WTC11 (cell line): ENCODE data around the gene TMEM140. TPM values are rescaled to one million over a fixed set of nuclear protein-coding genes. Genes with fewer than 3 reads are reported as not detected.
A peak's percentile ranks its signal among the peaks of the same experiment; 100 is the strongest.

Experiments used
- ATF1 ChIP-seq: sonication (generic); formaldehyde crosslinking; IDR thresholded peaks from 2 replicates; pipeline ENCODE4 v1.8.1; 2023; ENCODE audit warnings: mild to moderate bottlenecking, moderate library complexity, missing genetic modification reagents
- ATF2 ChIP-seq: sonication (generic); formaldehyde crosslinking; IDR thresholded peaks from 2 replicates; pipeline ENCODE4 v1.8.1; 2022; ENCODE audit warnings: low read depth, missing genetic modification reagents, borderline replicate concordance
- ATF3 ChIP-seq: sonication (generic); formaldehyde crosslinking; conservative IDR thresholded peaks from 2 replicates; pipeline ENCODE4 v1.8.1; 2022; ENCODE audit warnings: mild to moderate bottlenecking, missing genetic modification reagents
- CDX4 ChIP-seq: fragments of 250-450 bp; sonication (Bioruptor Pico); IDR thresholded peaks from 2 replicates; pipeline ENCODE4 v1.9.0; 2021; ENCODE audit warnings: moderate library complexity, mild to moderate bottlenecking, inconsistent platforms, borderline replicate concordance
- CREM ChIP-seq: sonication (generic); formaldehyde crosslinking; IDR thresholded peaks from 2 replicates; pipeline ENCODE4 v1.8.1; 2022; ENCODE audit warnings: mild to moderate bottlenecking, missing genetic modification reagents, moderate library complexity
- E2F1 ChIP-seq: sonication (generic); formaldehyde crosslinking; IDR thresholded peaks from 2 replicates; pipeline ENCODE4 v1.8.0; 2022; ENCODE audit warnings: mild to moderate bottlenecking, missing genetic modification reagents
- ESRRA ChIP-seq: sonication (generic); formaldehyde crosslinking; IDR thresholded peaks from 2 replicates; pipeline ENCODE4 v1.8.1; 2022; ENCODE audit warnings: mild to moderate bottlenecking, missing genetic modification reagents, borderline replicate concordance
- ETV6 ChIP-seq: sonication (generic); formaldehyde crosslinking; IDR thresholded peaks from 2 replicates; pipeline ENCODE4 v1.8.1; 2022; ENCODE audit warnings: mild to moderate bottlenecking, missing genetic modification reagents
- FOXK1 ChIP-seq: sonication (generic); formaldehyde crosslinking; IDR thresholded peaks from 2 replicates; pipeline ENCODE4 v1.8.0; 2022; ENCODE audit warnings: mild to moderate bottlenecking, moderate library complexity, missing genetic modification reagents
- GABPB1 ChIP-seq: sonication (generic); formaldehyde crosslinking; IDR thresholded peaks from 2 replicates; pipeline ENCODE4 v1.8.1; 2023; ENCODE audit warnings: mild to moderate bottlenecking, missing genetic modification reagents
- GTF2I ChIP-seq: fragments of 250-450 bp; sonication (Bioruptor Pico); conservative IDR thresholded peaks from 2 replicates; pipeline ENCODE4 v1.4.0; 2021; ENCODE audit warnings: mild to moderate bottlenecking
- IRF1 ChIP-seq: sonication (generic); formaldehyde crosslinking; IDR thresholded peaks from 2 replicates; pipeline ENCODE4 v1.8.0; 2023; ENCODE audit warnings: missing genetic modification reagents
- MLX ChIP-seq: sonication (generic); formaldehyde crosslinking; IDR thresholded peaks from 2 replicates; pipeline ENCODE4 v1.8.1; 2023; ENCODE audit warnings: mild to moderate bottlenecking, missing genetic modification reagents, moderate library complexity
- NFATC4 ChIP-seq: fragments of 250-450 bp; sonication (Bioruptor Pico); IDR thresholded peaks from 2 replicates; pipeline ENCODE4 v1.9.0; 2021; ENCODE audit warnings: mild to moderate bottlenecking
- NR1H2 ChIP-seq: sonication (generic); formaldehyde crosslinking; IDR thresholded peaks from 2 replicates; pipeline ENCODE4 v1.9.0; 2021; ENCODE audit warnings: mild to moderate bottlenecking, moderate library complexity, missing genetic modification reagents
- OVOL2 ChIP-seq: fragments of 250-450 bp; sonication (Bioruptor Pico); IDR thresholded peaks from 2 replicates; pipeline ENCODE4 v1.9.0; 2021; ENCODE audit warnings: mild to moderate bottlenecking, borderline replicate concordance
- PRDM15 ChIP-seq: sonication (generic); formaldehyde crosslinking; IDR thresholded peaks from 2 replicates; pipeline ENCODE4 v1.8.0; 2022; ENCODE audit warnings: missing genetic modification reagents
- SMAD3 ChIP-seq: sonication (generic); formaldehyde crosslinking; IDR thresholded peaks from 2 replicates; pipeline ENCODE4 v1.8.0; 2022; ENCODE audit warnings: missing genetic modification reagents, mild to moderate bottlenecking, borderline replicate concordance
- TEAD1 ChIP-seq: sonication (generic); formaldehyde crosslinking; IDR thresholded peaks from 2 replicates; pipeline ENCODE4 v1.8.0; 2022; ENCODE audit warnings: mild to moderate bottlenecking, missing genetic modification reagents
- USF1 ChIP-seq: sonication (generic); formaldehyde crosslinking; IDR thresholded peaks from 2 replicates; pipeline ENCODE4 v1.8.0; 2022; ENCODE audit warnings: mild to moderate bottlenecking, missing genetic modification reagents
- ZMAT4 ChIP-seq: fragments of 250-450 bp; sonication (Bioruptor Pico); IDR thresholded peaks from 2 replicates; pipeline ENCODE4 v1.9.0; 2021; ENCODE audit warnings: mild to moderate bottlenecking
- ZNF121 ChIP-seq: sonication (generic); formaldehyde crosslinking; IDR thresholded peaks from 2 replicates; pipeline ENCODE4 v1.8.0; 2023; ENCODE audit warnings: missing genetic modification reagents
- ZNF263 ChIP-seq: sonication (generic); formaldehyde crosslinking; IDR thresholded peaks from 2 replicates; pipeline ENCODE4 v1.8.1; 2022; ENCODE audit warnings: low read depth, mild to moderate bottlenecking, moderate library complexity, missing genetic modification reagents
- ZNF423 ChIP-seq: fragments of 250-450 bp; sonication (Bioruptor Pico); IDR thresholded peaks from 2 replicates; pipeline ENCODE4 v2.1.2; 2022; ENCODE audit warnings: mild to moderate bottlenecking, moderate library complexity
- ZNF532 ChIP-seq: fragments of 250-450 bp; sonication (Bioruptor Pico); IDR thresholded peaks from 2 replicates; pipeline ENCODE4 v1.9.0; 2021; ENCODE audit warnings: mild to moderate bottlenecking, borderline replicate concordance
- total RNA-seq: library from RNA; stranded (reverse); gene quantifications from 3 replicates; pipeline ENCODE4 v1.2.3, GENCODE V29; 2021

The TMEM140 gene
- total RNA-seq, 1 experiment from 2014 or later, result not detected

- no peak for TF ChIP-seq ZNF121
- TF ChIP-seq USF1 (CRISPR knock-in tag), result peak; percentile 59; the same call in 1 of the 2 replicates
- TF ChIP-seq IRF1, result no peak
- TF ChIP-seq ZMAT4 (CRISPR knock-in tag), result no peak
- TF ChIP-seq FOXK1 (CRISPR knock-in tag), result peak; percentile 15
- no peak for TF ChIP-seq NR1H2 (CRISPR knock-in tag)
- TF ChIP-seq PRDM15 (CRISPR knock-in tag), result no peak; the same call in 1 of the 2 replicates
- TF ChIP-seq MLX (CRISPR knock-in tag), result peak; percentile 80
- no peak for TF ChIP-seq ZNF263 (CRISPR knock-in tag)
- no peak for TF ChIP-seq ATF1 (CRISPR knock-in tag)
- TF ChIP-seq SMAD3 (CRISPR knock-in tag), result no peak
- TF ChIP-seq GTF2I (CRISPR knock-in tag), result no peak
- TF ChIP-seq GABPB1, result peak; percentile 82; the same call in 1 of the 2 replicates
- no peak for TF ChIP-seq NFATC4 (CRISPR knock-in tag)
- peak; percentile 99 for TF ChIP-seq ZNF423 (CRISPR knock-in tag)
- no peak for TF ChIP-seq OVOL2 (CRISPR knock-in tag)
- TF ChIP-seq E2F1 (CRISPR knock-in tag), result no peak
- TF ChIP-seq CDX4, result no peak
- TF ChIP-seq TEAD1 (CRISPR knock-in tag), result peak; percentile 72; the same call in 1 of the 2 replicates
- TF ChIP-seq ETV6 (CRISPR knock-in tag), result peak; percentile 36; the same call in 1 of the 2 replicates
- TF ChIP-seq ESRRA (CRISPR knock-in tag), result peak; percentile 75
- TF ChIP-seq ATF3 (CRISPR knock-in tag), result no peak
- TF ChIP-seq ZNF532 (CRISPR knock-in tag), result no peak
- TF ChIP-seq ATF2 (CRISPR knock-in tag), result no peak
- peak; percentile 70 for TF ChIP-seq CREM (CRISPR knock-in tag)
Measured at GRCh38 chr7:135170274-135170997, 22.6 kb downstream of the TMEM140 start, which contains the start of gene CYREN (continued).
